ENCODE measurements around the gene CHPF.

The CHPF gene

DNA sequence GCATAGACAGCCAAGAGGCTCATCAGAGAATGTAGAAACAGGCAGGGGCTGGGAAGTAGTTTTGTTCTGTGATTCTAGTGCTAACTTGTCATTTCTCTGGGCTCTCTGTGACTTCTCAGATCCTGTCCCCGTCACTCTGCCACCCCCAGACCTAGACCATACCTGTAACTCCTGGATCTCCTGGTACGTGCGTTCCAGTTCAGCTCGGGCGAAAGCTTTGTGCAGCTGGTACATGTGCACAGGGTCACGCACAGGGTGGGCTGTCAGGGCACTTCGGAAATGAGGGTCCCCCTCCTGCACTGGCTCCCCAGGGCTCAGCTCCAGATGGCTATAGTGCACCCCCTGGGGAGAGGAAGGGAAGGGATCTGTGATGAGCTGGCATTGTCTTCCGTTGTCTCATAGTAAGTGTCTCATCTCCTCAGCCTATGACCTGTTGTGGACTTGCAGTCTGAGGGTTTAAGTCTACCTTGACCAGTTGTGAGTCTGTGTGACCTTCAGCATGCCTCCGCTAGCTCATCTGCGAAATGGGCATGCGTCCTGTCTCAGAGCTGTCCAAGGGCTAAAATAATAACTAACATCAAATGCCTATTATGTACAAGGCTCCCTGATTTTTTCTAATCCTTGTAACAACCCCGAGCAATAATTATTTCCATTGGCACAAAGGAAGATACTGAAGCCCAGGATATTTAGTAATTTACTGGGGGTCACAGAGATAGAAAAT, 2.7 kb downstream of the CHPF start:
- no peak overlapping the region for H3K4me3 ChIP-seq
- H3K36me3 ChIP-seq, result peaks cover 19 to 31% (median 21%) of the 10 kb centered on the region in 3 donors
- no peak overlapping the region for H3K27ac ChIP-seq
- H3K9me3 ChIP-seq, result no peaks in the 10 kb centered on the region
- TF ChIP-seq, protein P1, sequence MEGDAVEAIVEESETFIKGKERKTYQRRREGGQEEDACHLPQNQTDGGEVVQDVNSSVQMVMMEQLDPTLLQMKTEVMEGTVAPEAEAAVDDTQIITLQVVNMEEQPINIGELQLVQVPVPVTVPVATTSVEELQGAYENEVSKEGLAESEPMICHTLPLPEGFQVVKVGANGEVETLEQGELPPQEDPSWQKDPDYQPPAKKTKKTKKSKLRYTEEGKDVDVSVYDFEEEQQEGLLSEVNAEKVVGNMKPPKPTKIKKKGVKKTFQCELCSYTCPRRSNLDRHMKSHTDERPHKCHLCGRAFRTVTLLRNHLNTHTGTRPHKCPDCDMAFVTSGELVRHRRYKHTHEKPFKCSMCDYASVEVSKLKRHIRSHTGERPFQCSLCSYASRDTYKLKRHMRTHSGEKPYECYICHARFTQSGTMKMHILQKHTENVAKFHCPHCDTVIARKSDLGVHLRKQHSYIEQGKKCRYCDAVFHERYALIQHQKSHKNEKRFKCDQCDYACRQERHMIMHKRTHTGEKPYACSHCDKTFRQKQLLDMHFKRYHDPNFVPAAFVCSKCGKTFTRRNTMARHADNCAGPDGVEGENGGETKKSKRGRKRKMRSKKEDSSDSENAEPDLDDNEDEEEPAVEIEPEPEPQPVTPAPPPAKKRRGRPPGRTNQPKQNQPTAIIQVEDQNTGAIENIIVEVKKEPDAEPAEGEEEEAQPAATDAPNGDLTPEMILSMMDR (IDR thresholded peaks at IDR 0.05), result no peak
- no peak for DNase-seq
- H3K27me3 ChIP-seq, result no peaks in the 10 kb centered on the region
- H3K4me1 ChIP-seq, result peaks cover 9 to 29% (median 24%) of the 10 kb centered on the region in 4 donors
- intact Hi-C loops (cut with DNase I; ENCODE audit: low total_unique reads), result loop anchor here (5.0 kb wide), 1 partner anchor 101 kb away; no protein-coding TSS in a partner anchor

DNA sequence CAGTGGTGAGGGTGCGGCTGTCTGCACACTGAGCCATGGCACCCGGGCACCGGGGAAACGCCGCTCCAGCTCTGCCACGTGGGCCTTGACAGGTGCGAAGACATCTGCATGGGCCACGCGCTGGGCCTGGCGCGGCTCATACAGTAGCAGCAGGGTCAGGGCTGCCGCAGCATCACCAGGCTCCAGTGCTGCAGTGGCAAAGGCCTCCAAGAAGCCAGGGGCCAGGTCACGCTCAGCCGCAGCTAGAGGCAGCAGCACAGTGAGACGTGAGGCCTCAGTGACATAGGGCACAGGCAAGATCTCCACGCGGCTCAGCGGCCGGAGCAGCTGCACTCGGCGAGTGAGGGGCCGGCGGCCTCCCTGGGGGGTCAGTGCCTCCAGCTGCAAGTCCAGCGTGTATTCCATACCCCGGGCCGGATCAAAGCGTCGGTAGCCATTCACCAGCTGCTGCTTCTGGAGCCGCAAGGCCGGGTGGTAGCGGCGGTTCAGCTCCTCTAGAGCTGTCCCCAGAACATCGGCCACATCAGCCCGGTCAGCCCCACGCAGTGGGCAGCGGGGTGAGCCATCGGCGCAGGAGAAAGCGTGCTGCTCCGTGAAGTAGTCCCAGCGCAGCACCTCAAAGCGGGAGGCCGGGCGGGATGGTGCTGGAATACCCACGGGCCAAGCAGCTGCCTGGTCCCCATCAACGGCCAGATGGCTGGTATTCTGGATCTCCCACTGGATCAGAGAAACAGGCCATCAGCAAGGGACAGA, 3.5 kb downstream of the CHPF start:
- intact Hi-C loops (cut with DNase I; ENCODE audit: low total_unique reads), result loop anchor here (5.0 to 10.0 kb wide), 3 partner anchors 38 to 245 kb away; no protein-coding TSS in a partner anchor
- H3K9me3 ChIP-seq, result no peaks in the 10 kb centered on the region
- H3K27ac ChIP-seq, result no peak overlapping the region
- peaks cover 19 to 31% (median 21%) of the 10 kb centered on the region in 3 donors for H3K36me3 ChIP-seq
- peaks cover 9 to 29% (median 24%) of the 10 kb centered on the region in 4 donors for H3K4me1 ChIP-seq
- H3K27me3 ChIP-seq, result no peaks in the 10 kb centered on the region
- no peak overlapping the region for H3K4me3 ChIP-seq
- TF ChIP-seq, protein P1 (IDR thresholded peaks at IDR 0.05), result no peak
- no peak for DNase-seq

DNA sequence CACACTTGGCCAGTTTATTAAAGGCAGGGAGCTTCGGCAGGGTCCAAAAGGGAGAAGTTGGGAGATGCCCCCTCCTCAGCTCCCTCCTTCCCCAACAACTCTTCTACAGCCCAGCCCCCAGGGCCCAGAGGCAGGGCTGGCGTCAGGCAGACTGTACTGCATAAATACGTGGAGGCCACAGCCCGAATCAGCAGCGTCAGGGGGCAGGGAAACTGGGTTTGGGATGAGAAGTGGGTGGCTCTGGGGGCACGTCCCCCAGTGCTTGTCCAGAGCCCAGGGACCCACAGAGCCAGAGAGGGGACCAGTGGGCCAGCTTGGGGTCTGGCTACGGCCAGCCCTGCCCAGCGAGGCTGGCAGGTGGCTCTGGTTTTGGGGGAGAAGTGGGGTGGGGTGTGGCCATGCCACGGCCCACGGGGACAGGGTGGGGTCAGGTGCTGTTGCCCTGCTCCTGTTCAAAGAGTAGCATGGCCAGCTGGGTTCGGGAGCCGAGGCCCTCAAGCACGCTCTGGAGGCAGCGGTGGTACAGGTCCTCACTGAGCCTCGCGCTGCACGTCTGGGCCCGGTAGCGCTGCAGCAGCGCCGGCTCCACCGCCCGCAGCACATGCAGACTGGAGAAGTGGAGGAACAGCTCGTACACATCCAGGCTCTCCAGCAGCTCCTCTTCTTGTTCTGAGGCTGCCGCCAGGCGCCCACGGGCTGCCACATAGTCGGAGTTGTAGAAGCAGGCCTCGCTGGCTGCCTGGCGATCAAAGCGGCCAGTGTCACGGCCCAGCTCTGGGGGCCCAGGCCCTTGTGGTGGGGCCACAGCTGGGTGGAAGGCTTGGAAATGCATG, 4.4 kb downstream of the CHPF start:
- TF ChIP-seq, protein P1 (IDR thresholded peaks at IDR 0.05), result no peak
- no peaks in the 10 kb centered on the region for H3K9me3 ChIP-seq
- no peak overlapping the region for H3K27ac ChIP-seq
- peaks cover 5 to 24% (median 19%) of the 10 kb centered on the region in 4 donors for H3K4me1 ChIP-seq
- H3K36me3 ChIP-seq, result peaks cover 19 to 31% (median 21%) of the 10 kb centered on the region in 3 donors
- H3K4me3 ChIP-seq, result no peak overlapping the region
- H3K27me3 ChIP-seq, result no peaks in the 10 kb centered on the region
- DNase-seq, result no peak
- intact Hi-C loops (cut with DNase I; ENCODE audit: low total_unique reads), result loop anchor here (5.0 to 10.0 kb wide), 2 partner anchors 37 to 244 kb away; no protein-coding TSS in a partner anchor

DNA sequence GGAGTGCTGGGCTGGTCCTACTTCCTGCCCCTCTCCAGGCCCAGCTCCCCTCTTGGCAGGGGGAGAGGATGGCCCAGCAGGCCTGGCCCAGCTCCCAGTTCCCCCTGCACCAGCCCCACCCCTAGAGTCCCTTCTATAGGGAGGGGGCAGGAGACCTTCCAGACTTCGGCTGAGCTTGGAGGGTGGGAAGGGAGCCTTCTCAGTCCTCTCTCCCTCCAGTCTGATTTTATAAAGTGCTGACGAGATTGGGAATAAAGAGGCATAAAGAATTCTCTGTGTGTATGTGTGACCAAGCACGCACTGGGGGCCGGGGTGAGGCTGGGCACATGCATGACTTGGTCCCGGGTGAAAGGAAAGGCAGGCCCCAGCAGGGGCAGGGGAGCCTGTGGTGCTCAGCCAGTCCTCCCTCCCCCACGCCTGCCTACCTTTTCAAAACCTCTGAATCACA, 5.1 kb downstream of the CHPF start:
- Histone ChIP-seq H3K4me1 (peaks cover 0 to 19% (median 16%) of the 10 kb centered on the region in 4 donors), H3K27me3 (no peaks in the 10 kb centered on the region), H3K36me3 (peaks cover 19 to 31% (median 21%) of the 10 kb centered on the region in 3 donors), H3K4me3 (no peak overlapping the region), H3K27ac (no peak overlapping the region), H3K9me3 (no peaks in the 10 kb centered on the region)
- TF ChIP-seq, protein P1 (IDR thresholded peaks at IDR 0.05), result no peak
- DNase-seq, result no peak
- intact Hi-C loops (cut with DNase I; ENCODE audit: low total_unique reads), result loop anchor here (5.0 to 10.0 kb wide), 2 partner anchors 36 to 244 kb away; no protein-coding TSS in a partner anchor

All from tibial artery (tissue), 4 donors.